GM19463 (cell line): ENCODE data around the gene MCRS1.

ENCODE experiments used
- ATAC-seq: cut with Tn5 transposase; IDR thresholded peaks from one replicate; pipeline ENCODE4 v1.9.1; 2021; ENCODE audit warnings: mild to moderate bottlenecking, moderate library complexity; ENCODE audit not compliant: unreplicated experiment

MCRS1 gene

DNA sequence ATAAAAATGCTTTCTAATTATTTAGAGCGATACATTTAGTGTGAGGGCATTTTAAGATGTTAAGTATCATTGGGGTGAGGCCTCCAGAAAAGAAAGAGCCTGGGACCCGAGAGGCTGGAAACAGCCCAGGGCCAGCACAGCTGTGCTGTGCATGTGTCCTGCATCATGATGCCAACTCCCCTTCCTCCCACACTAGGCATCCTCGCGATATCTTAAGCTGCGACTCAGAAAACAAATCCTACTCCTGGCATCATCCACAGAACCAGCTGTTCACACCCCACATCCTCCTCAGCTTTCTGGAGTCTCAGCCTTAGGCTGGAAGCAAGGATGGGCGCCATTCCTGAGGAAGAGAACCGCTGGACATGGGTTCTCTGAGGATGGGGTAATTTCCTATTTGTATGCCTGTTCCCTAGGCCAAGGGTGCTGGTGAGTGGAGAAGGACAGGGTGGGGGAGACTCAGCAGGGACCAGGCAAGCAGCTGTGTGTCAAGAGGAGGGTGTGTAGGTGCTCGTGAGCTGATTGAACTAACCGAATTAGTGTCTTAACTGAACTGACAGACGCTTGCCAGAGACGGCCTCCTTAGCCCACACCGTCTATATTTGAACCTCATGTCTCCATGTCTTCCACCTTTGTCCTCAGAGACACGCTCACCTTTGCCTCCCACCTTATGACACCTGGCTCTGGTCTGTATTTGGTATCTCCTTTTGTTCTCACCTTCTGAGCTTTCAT, 15.6 kb upstream of the MCRS1 start:
- ATAC-seq, result no peak

DNA sequence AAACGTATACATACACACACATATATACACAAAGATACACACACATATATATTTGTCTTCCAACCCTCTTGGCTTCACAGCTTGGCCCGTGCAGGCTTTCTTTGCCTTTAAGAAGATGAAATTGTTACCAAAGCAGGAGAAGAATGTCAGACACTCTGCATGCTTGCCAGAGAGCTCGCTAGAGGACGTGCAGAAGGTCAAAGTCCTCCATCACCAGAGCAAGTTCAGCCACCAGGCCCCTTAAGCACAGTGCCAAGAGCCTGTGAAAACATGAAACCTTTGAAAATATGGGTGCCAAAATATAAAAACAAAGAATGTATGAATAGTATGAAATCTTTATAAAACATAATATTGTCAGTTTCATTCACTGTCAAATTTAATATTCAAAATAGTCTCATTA, 14.9 kb upstream of the MCRS1 start:
- ATAC-seq, result no peak

GRCh38 chr12:49582201-49582600, 14.3 kb upstream of the MCRS1 start:
- no peak for ATAC-seq

- ATAC-seq, result no peak
Measured at GRCh38 chr12:49580572-49581535, 12.9 kb upstream of the MCRS1 start.

DNA sequence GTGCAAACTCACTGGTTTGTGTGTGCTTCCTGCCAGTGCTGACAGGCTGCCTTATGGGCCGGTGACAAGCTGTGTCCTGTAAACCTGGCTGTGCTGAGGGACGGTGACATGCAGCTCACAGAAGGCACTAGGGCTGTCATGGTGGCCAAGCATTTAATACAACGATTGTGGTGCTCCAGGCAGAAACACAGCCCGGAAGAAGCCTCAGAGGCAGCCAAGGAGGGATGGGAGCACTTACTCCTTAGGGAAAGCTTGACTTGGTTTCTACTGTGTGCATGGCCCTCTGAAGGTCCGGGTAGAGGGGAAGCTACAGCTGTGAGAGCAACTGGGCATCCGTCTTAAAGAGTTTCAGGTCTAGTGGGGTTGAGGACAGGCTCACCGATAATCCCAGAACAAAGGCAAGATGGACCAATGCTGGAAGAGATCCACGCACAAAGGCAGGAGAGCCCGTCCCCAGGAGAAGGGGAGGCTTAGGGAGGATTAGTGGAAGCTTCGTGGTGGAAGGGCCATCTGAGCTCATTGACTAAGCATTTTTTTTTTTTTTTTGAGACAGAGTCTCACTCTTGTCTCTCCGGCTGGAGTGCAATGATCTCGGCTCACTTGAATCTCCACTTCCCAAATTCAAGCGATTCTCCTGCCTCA, 10.7 kb upstream of the MCRS1 start:
- ATAC-seq, result no peak

- ATAC-seq, result no peak
Measured at GRCh38 chr12:49577589-49578315, 9.8 kb upstream of the MCRS1 start.

- peak; percentile 17 for ATAC-seq
Measured at GRCh38 chr12:49568442-49569162, 660 bp upstream of the MCRS1 start.

GRCh38 chr12:49567302-49567610, 686 bp downstream of the MCRS1 start:
- ATAC-seq, result no peak

DNA sequence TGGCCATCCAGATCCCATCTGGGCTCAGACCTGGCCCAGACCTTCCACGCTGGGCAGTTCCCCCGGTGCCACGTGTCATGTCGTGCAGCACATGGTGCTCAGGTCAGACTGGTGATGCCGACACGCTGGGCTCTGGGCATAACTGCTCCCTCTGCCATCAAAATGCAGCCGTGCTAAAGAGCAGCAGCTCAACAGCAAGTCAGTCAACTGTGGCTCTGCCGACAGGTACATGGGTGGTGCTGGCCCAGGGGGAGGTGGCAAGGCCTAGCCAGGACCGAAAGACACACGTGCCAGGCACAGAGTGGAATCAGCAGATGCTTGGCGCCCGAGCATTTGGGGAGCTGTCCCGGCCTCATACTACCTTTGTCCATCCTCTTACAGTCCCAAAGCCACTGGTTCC, 1.6 kb downstream of the MCRS1 start:
- no peak for ATAC-seq

DNA sequence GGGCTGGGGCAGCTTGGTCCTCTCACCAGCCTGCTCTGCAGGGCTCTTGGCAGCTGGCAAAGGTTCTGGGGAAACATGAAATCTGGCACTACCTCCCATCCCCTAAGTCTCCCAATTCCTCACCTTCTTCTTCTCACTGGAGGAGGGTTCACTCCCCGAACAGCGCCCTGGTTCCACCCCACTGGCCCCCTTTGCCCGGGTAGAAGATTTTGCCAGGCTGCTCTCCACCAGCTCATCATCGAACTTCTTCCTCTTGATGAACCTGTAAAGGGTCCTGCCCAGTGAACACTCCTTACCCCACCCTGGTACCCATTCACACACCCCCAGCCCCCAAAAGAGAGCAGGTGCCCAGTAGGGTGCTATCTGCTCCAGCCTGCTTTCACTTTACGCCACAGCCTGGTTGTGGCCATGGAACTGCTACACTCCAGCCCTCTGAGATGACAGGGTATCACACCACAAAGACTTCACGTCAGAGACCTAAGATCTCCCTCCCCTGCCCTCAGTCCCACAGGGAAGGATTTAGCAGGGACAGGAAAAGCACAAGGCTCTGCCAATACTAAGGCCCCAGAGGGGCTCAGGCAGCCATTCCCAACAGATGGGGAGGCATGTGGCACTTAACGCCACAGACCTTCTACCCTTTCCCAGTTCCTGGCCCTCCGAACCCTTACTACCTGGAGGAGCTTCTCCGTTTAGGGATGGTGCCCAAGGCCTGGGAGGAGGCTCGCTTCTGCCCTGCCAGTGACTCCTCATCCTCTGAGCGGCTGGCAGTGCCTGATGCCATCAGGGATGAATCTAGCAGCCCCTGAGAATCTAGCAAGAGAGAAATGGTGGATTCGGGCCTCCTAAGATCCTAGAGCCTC, 2.3 kb downstream of the MCRS1 start:
- no peak for ATAC-seq

GRCh38 chr12:49564686-49565405, 3.1 kb downstream of the MCRS1 start:
- no peak for ATAC-seq

- no peak for ATAC-seq
Measured at GRCh38 chr12:49563951-49564685, 3.8 kb downstream of the MCRS1 start.

- ATAC-seq, result no peak
Measured at GRCh38 chr12:49562831-49563230, 5.1 kb downstream of the MCRS1 start.

DNA sequence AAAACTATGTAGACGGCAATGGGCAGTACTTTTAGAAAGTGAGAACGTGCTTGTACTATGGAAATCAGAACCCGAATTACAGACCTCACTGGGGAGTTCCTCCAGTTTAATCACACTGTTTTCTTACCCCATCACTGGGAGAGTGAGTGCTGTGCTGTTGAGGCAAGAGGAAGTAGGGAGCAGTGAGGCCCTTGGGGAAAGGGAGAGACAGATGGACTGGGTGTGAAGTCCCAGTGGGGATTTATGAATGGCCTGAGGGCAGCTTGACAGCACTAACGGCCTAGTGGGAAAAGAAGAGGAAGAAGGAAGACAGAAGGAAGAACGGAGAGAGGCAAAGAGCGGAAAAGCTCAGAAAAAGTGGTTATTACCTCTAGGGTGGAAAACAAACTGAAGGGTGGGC, 5.7 kb downstream of the MCRS1 start:
- ATAC-seq, result no peak

GRCh38 chr12:49560695-49561094, 7.2 kb downstream of the MCRS1 start:
- no peak for ATAC-seq

GRCh38 chr12:49559011-49559675, 8.8 kb downstream of the MCRS1 start:
- no peak for ATAC-seq

- no peak for ATAC-seq
Measured at GRCh38 chr12:49558526-49558925, 9.4 kb downstream of the MCRS1 start.

- ATAC-seq, result no peak
Measured at GRCh38 chr12:49557917-49558215, 10.1 kb downstream of the MCRS1 start.
